B cell (primary cell): ENCODE data around the gene CXXC5.

Source experiments
- EZH2 ChIP-seq: IDR thresholded peaks from 2 replicates; pipeline ENCODE4 v1.6.1; 2012; ENCODE audit warnings: borderline replicate concordance, low read depth, mild to moderate bottlenecking, moderate library complexity, low read length; ENCODE audit not compliant: insufficient read depth, poor library complexity, severe bottlenecking
- TF ChIP-seq, protein P1 (sequence below): fragments of 200-600 bp; IDR thresholded peaks from one replicate; pipeline ENCODE4 v1.8.0; 2022; ENCODE audit warnings: antibody characterized with exemption, mild to moderate bottlenecking

DNA sequence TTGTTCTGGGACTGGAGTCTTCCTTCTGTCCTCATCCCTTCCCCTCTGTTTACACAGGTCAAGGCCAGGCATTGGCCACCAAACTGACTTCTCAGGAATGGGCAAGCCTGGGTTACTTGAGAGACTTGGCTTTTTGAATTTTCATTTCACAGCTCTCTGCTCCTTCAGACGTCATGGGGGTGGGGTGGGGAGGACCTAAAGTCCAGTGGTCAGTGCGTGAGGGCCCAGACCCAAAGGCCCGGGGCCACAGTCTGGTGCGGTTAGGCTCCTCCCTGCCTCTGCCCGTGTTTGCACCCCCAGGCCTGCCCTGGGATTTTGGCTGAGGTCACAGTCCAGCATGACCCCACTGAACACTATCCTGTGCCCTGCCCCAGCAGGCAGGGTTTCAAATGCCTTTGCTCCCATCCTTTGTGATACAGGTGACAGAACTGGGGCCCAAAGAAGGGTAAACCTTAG, 4.1 kb upstream of the CXXC5 start:
- TF ChIP-seq, protein P1, sequence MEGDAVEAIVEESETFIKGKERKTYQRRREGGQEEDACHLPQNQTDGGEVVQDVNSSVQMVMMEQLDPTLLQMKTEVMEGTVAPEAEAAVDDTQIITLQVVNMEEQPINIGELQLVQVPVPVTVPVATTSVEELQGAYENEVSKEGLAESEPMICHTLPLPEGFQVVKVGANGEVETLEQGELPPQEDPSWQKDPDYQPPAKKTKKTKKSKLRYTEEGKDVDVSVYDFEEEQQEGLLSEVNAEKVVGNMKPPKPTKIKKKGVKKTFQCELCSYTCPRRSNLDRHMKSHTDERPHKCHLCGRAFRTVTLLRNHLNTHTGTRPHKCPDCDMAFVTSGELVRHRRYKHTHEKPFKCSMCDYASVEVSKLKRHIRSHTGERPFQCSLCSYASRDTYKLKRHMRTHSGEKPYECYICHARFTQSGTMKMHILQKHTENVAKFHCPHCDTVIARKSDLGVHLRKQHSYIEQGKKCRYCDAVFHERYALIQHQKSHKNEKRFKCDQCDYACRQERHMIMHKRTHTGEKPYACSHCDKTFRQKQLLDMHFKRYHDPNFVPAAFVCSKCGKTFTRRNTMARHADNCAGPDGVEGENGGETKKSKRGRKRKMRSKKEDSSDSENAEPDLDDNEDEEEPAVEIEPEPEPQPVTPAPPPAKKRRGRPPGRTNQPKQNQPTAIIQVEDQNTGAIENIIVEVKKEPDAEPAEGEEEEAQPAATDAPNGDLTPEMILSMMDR, result no peak
- no peak for TF ChIP-seq EZH2
